Measurements from ENCODE around the gene TERC.
A peak's percentile ranks its signal among the peaks of the same experiment; 100 is the strongest.

GRCh38 chr3:169772897-169773816 is 8.3 kb upstream of the TERC start, which contains the start of gene MYNN:
- peak; percentile 99 for TF ChIP-seq POLR2A (IDR thresholded peaks at IDR 0.05; ENCODE audit: low read depth)
- TF ChIP-seq, protein P1, sequence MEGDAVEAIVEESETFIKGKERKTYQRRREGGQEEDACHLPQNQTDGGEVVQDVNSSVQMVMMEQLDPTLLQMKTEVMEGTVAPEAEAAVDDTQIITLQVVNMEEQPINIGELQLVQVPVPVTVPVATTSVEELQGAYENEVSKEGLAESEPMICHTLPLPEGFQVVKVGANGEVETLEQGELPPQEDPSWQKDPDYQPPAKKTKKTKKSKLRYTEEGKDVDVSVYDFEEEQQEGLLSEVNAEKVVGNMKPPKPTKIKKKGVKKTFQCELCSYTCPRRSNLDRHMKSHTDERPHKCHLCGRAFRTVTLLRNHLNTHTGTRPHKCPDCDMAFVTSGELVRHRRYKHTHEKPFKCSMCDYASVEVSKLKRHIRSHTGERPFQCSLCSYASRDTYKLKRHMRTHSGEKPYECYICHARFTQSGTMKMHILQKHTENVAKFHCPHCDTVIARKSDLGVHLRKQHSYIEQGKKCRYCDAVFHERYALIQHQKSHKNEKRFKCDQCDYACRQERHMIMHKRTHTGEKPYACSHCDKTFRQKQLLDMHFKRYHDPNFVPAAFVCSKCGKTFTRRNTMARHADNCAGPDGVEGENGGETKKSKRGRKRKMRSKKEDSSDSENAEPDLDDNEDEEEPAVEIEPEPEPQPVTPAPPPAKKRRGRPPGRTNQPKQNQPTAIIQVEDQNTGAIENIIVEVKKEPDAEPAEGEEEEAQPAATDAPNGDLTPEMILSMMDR (IDR thresholded peaks at IDR 0.05): no peak
- TF ChIP-seq POLR2AphosphoS5 (IDR thresholded peaks at IDR 0.05): peak; percentile 100
